ENCODE measurements around the gene AKAP11.

GRCh38 chr13:42322806-42323205, 50.9 kb downstream of the AKAP11 start:
- TF ChIP-seq CTCF (optimal IDR thresholded peaks at IDR 0.05 in 1 of 3, IDR thresholded peaks at IDR 0.05 in 1 of 3, conservative IDR thresholded peaks at IDR 0.05 in 1 of 3; ENCODE audit: extremely low read depth in 1 of 3, insufficient read depth in 2 of 3, low read length in 3 of 3) (no peak), EZH2 (IDR thresholded peaks at IDR 0.05; ENCODE audit: low read length) (no peak)
